CD4-positive, alpha-beta memory T cell (primary cell): Measurements from ENCODE around the gene LRP8. TPM values are rescaled to one million over a fixed set of nuclear protein-coding genes. Genes with fewer than 3 reads are reported as not detected.

Experiments used
- CTCF ChIA-PET: fragments of 350-600 bp; sonication (Branson Sonifier 250); formaldehyde crosslinking; loops from one replicate; lab custom pipeline; 2021; ENCODE audit warnings: inconsistent platforms; ENCODE audit not compliant: partially characterized antibody; lab: Charles Lee
- POLR2A ChIA-PET: fragments of 350-600 bp; sonication (Branson Sonifier 250); formaldehyde crosslinking; loops from one replicate; lab custom pipeline; 2021; ENCODE audit not compliant: partially characterized antibody; lab: Charles Lee
- DNase-seq, 5 donors: peaks; one replicate each; pipeline versions ENCODE4 v3.0.0 to v3.0.0-alpha.2; 2020 to 2022; ENCODE audit warnings: mixed read lengths in 1 of 5
- H3K27ac ChIP-seq: one replicate; pipeline ENCODE4 v1.7.0; 2013; ENCODE audit warnings: low read depth, low read length
- H3K27me3 ChIP-seq: 2 replicates; pipeline ENCODE4 v1.7.0; 2013; ENCODE audit warnings: mild to moderate bottlenecking, low read length, moderate library complexity; ENCODE audit not compliant: insufficient read depth
- H3K36me3 ChIP-seq: 2 replicates; pipeline ENCODE4 v1.7.0; 2013; ENCODE audit warnings: mild to moderate bottlenecking, low read length, moderate library complexity; ENCODE audit not compliant: insufficient read depth
- H3K4me1 ChIP-seq: 2 replicates; pipeline ENCODE4 v1.7.0; 2013; ENCODE audit warnings: mild to moderate bottlenecking, low read length, moderate library complexity; ENCODE audit not compliant: insufficient read depth
- H3K4me3 ChIP-seq, 2 donors: one replicate each; pipeline ENCODE4 v1.7.0; 2013; ENCODE audit warnings: low read length in 2 of 2, mild to moderate bottlenecking in 1 of 2
- H3K9me3 ChIP-seq, 2 donors: one replicate each; pipeline ENCODE4 v1.7.0; 2013; ENCODE audit warnings: low read length in 2 of 2, control low read depth in 1 of 2; ENCODE audit not compliant: control insufficient read depth in 1 of 2
- H3K27ac Mint-ChIP-seq, 7 donors: one replicate each; pipeline ENCODE4 v1.8.0; 2020 to 2021; ENCODE audit warnings: mixed read lengths in 7 of 7, mild to moderate bottlenecking in 6 of 7, inconsistent platforms in 3 of 7, moderate library complexity in 3 of 7
- H3K27me3 Mint-ChIP-seq, 2 donors: one replicate each; pipeline ENCODE4 v1.8.0; 2020 to 2021; ENCODE audit warnings: mixed read lengths in 2 of 2
- H3K36me3 Mint-ChIP-seq, 2 donors: one replicate each; pipeline ENCODE4 v1.8.0; 2020 to 2021; ENCODE audit warnings: mixed read lengths in 2 of 2, inconsistent platforms in 1 of 2, mild to moderate bottlenecking in 1 of 2
- H3K4me1 Mint-ChIP-seq, 4 donors: one replicate each; pipeline ENCODE4 v1.8.0; 2020 to 2021; ENCODE audit warnings: mixed read lengths in 4 of 4, mild to moderate bottlenecking in 1 of 4
- H3K4me3 Mint-ChIP-seq, 8 donors: one replicate each; pipeline ENCODE4 v1.8.0; 2020 to 2021; ENCODE audit warnings: mixed read lengths in 8 of 8, mild to moderate bottlenecking in 7 of 8, moderate library complexity in 6 of 8, inconsistent platforms in 3 of 8
- H3K9me3 Mint-ChIP-seq, 8 donors: one replicate each; pipeline ENCODE4 v1.8.0; 2020 to 2021; ENCODE audit warnings: mixed read lengths in 8 of 8, mild to moderate bottlenecking in 5 of 8, inconsistent platforms in 3 of 8, moderate library complexity in 1 of 8
- intact Hi-C: fragments of 100-400 bp; cut with micrococcal nuclease; formaldehyde crosslinking; loops from one replicate; pipeline ENCODE4 v1.15.1; 2023
- polyA plus RNA-seq, 2 donors: library from polyadenylated mRNA; unstranded; fragments of 300-500 nt; fragmentation: Illumina TruSeq; gene quantifications; one replicate each; pipeline ENCODE4 v1.2.3, GENCODE V29; 2021
- total RNA-seq, 2 experiments: library from RNA; stranded (reverse); gene quantifications; one replicate each; pipeline ENCODE4 v1.2.3, GENCODE V29; 2021

LRP8 gene
- total and polyA plus RNA-seq, 4 experiments from 2014 or later = 0.91 to 17.6 (median 10.0) TPM

DNA sequence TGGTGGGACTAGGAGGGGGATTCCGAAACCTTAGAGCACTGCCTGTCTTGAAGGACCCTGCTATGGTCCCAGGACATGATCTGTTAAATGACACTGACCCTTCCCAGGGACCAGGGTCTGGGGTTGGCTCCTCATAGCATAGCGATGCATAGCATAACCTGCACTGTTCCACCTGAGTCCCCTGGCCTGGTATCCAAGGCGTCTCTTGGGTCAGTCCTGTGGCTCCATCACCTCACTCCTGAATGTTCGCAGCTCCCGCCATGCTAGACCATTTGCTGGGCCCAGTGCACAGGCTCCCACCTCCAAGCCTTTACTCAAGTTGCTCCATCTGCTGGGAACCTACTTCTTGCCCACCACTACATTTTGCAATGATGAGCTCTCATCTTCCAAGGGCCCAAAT is 50.5 kb downstream of the LRP8 start:
- POLR2A ChIA-PET = interaction anchor here (2.0 kb wide), 1 partner anchor 116 kb away, joined by 10 read pairs; no protein-coding TSS in a partner anchor
- Mint-ChIP-seq H3K9me3 (no peaks in the 10 kb centered on the region), H3K4me3 (no peak overlapping the region), H3K27me3 (no peaks in the 10 kb centered on the region), H3K27ac (no peak overlapping the region), H3K36me3 (peaks cover 0 to 26% of the 10 kb centered on the region in 2 donors), H3K4me1 (peaks cover 0 to 5% (median 1%) of the 10 kb centered on the region in 4 donors)
- intact Hi-C loops = loop anchor here (5.0 kb wide), 1 partner anchor 210 kb away; no protein-coding TSS in a partner anchor
- no peak overlapping the region for H3K27ac ChIP-seq
- no peak for DNase-seq
- H3K4me3 ChIP-seq = no peak overlapping the region
- no peaks in the 10 kb centered on the region for H3K4me1 ChIP-seq
- no peaks in the 10 kb centered on the region for H3K27me3 ChIP-seq
- H3K36me3 ChIP-seq = peaks cover 4% of the 10 kb centered on the region
- no peaks in the 10 kb centered on the region for H3K9me3 ChIP-seq
- CTCF ChIA-PET = interaction anchor here (1.0 to 11.1 kb wide), 18 partner anchors 11 to 196 kb away, joined by 3 to 240 read pairs (median 6); no protein-coding TSS in a partner anchor

DNA sequence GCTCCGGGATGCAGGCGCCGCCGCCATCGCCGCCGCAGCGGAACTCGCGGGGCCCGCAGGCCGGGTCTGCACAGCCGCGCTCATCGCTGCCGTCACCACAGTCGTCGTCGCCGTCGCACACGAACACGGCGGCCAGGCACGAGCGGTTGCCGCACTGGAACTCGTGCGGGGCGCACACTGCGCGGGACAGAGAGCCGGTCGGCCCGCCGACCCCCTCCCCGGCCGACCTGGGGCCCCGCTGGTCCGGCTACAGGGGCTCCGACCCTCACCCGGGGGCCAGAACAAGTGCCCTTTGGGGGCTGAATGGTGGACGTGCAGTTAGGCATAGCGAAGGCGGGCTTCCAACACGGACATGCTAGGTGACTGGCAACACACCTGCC is 51.0 kb downstream of the LRP8 start:
- intact Hi-C loops = loop anchor here (5.0 kb wide), 1 partner anchor 210 kb away; no protein-coding TSS in a partner anchor
- ChIA-PET POLR2A (interaction anchor here (2.0 kb wide), 1 partner anchor 117 kb away, joined by 10 read pairs; no protein-coding TSS in a partner anchor), CTCF (interaction anchor here (1.0 to 11.1 kb wide), 8 partner anchors 10 to 405 kb away, joined by 3 to 240 read pairs (median 10); no protein-coding TSS in a partner anchor)
- H3K27me3 ChIP-seq = no peaks in the 10 kb centered on the region
- no peaks in the 10 kb centered on the region for H3K9me3 Mint-ChIP-seq
- no peaks in the 10 kb centered on the region for H3K4me1 ChIP-seq
- peaks cover 0 to 5% (median 1%) of the 10 kb centered on the region in 4 donors for H3K4me1 Mint-ChIP-seq
- no peak overlapping the region for H3K27ac ChIP-seq
- DNase-seq = no peak
- H3K9me3 ChIP-seq = no peaks in the 10 kb centered on the region
- H3K36me3 ChIP-seq = peaks cover 4% of the 10 kb centered on the region
- no peaks in the 10 kb centered on the region for H3K27me3 Mint-ChIP-seq
- H3K27ac Mint-ChIP-seq = no peak overlapping the region
- no peak overlapping the region for H3K4me3 ChIP-seq
- H3K4me3 Mint-ChIP-seq = no peak overlapping the region
- peaks cover 0 to 27% of the 10 kb centered on the region in 2 donors for H3K36me3 Mint-ChIP-seq

DNA sequence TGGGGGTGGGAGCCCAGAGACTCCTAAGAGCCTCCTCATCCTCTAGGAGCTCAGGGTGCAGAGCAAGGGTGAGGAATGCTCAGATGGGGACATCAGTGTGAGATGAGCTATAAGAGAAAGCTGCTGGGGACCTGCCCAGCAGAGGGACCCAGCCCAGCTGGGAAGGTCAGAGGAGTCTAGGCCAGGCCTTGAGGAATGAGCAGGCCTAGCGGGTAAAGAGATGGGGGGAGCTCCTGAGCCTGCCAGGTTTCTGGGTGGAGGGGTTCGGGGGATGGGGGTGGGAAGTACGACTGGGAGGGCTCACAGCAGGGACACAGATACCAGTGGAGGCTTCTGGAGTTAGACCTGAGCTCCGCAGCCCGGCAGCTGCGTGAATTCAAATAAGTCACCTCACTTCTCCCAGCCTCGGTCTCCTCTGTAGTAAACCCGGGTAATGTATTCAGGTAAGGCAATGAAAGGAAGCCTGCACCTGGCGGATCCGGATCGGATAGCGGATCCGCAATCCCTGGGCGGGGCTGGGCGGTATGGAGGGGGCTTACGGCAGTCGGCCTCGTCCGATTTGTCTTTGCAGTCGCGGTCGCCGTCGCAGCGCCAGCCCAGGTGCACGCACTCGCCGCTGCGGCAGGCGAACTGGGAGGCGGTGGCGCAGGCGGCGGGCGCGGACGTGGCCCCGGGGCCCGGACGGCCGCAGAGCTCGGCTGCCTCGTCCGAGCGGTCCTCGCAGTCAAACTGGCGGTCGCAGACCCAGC is 51.5 kb downstream of the LRP8 start:
- H3K27ac Mint-ChIP-seq = no peak overlapping the region
- no peaks in the 10 kb centered on the region for H3K9me3 Mint-ChIP-seq
- POLR2A ChIA-PET = no interaction called here

GRCh38 chr1:53275566-53275965 is 52.3 kb downstream of the LRP8 start:
- H3K4me3 Mint-ChIP-seq = no peak overlapping the region
- no peak for DNase-seq
- H3K9me3 Mint-ChIP-seq = no peaks in the 10 kb centered on the region
- no peak overlapping the region for H3K27ac Mint-ChIP-seq
- peaks cover 0 to 5% (median 1%) of the 10 kb centered on the region in 4 donors for H3K4me1 Mint-ChIP-seq
- ChIA-PET CTCF (interaction anchor here (1.0 to 11.1 kb wide), 4 partner anchors 110 to 478 kb away, joined by 3 to 240 read pairs (median 3); no protein-coding TSS in a partner anchor), POLR2A (no interaction called here)
- Histone ChIP-seq H3K27ac (no peak overlapping the region), H3K4me1 (no peaks in the 10 kb centered on the region), H3K4me3 (no peak overlapping the region), H3K27me3 (no peaks in the 10 kb centered on the region), H3K36me3 (peaks cover 4% of the 10 kb centered on the region), H3K9me3 (no peaks in the 10 kb centered on the region)
- intact Hi-C loops = loop anchor here (5.0 kb wide), 1 partner anchor 212 kb away; no protein-coding TSS in a partner anchor
- H3K36me3 Mint-ChIP-seq = peaks cover 0 to 31% of the 10 kb centered on the region in 2 donors
- H3K27me3 Mint-ChIP-seq = no peaks in the 10 kb centered on the region

More for the DNA sequence above, 51.5 kb downstream of the LRP8 start:
- Histone ChIP-seq H3K36me3 (peaks cover 4% of the 10 kb centered on the region), H3K27ac (no peak overlapping the region), H3K27me3 (no peaks in the 10 kb centered on the region), H3K4me1 (no peaks in the 10 kb centered on the region), H3K4me3 (no peak overlapping the region), H3K9me3 (no peaks in the 10 kb centered on the region)
- CTCF ChIA-PET = interaction anchor here (0.6 to 11.1 kb wide), 4 partner anchors 117 to 478 kb away, joined by 3 to 240 read pairs (median 3); no protein-coding TSS in a partner anchor
- peaks cover 0 to 28% of the 10 kb centered on the region in 2 donors for H3K36me3 Mint-ChIP-seq
- no peak overlapping the region for H3K4me3 Mint-ChIP-seq
- DNase-seq = no peak
- no peaks in the 10 kb centered on the region for H3K27me3 Mint-ChIP-seq
- H3K4me1 Mint-ChIP-seq = peaks cover 0 to 5% (median 1%) of the 10 kb centered on the region in 4 donors
- intact Hi-C loops = loop anchor here (5.0 kb wide), 1 partner anchor 211 kb away; no protein-coding TSS in a partner anchor

DNA sequence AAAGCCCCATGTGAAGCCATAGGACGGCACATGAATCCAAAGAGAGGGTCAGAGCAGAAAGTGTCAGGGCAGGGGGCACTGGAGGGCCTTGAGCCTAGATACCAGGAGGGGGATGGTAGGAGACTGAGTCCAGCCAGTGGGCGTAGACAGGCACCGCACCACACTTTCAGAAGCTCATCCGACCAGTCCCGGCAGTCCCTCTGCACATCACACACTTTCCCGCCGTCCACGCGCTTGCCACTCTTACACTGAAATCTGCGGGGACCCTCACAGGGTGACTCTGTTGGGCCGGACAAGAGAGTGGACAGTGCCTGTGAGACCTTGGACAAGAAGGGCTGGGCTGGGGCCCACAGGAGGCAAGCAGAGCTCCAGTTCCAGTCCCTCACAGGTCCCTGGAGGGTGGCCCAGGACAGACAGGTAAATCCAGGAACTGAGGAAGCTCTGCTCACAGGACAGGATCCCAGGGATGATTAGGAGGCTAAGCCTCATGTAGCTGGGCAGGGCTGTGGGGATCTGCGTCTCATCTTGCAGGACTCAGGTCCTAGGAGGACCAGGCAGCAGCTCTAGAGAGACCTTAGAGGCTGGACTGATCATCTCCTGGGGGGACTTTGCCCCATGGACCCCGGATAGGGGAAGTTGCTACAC is 53.2 kb downstream of the LRP8 start:
- Mint-ChIP-seq H3K9me3 (no peaks in the 10 kb centered on the region), H3K36me3 (peaks cover 0 to 29% of the 10 kb centered on the region in 2 donors), H3K4me1 (peaks cover 0 to 5% (median 1%) of the 10 kb centered on the region in 4 donors), H3K27ac (no peak overlapping the region), H3K27me3 (no peaks in the 10 kb centered on the region), H3K4me3 (no peak overlapping the region)
- POLR2A ChIA-PET = no interaction called here
- Histone ChIP-seq H3K4me3 (no peak overlapping the region), H3K4me1 (no peaks in the 10 kb centered on the region), H3K27me3 (no peaks in the 10 kb centered on the region), H3K27ac (no peak overlapping the region), H3K36me3 (peaks cover 4% of the 10 kb centered on the region), H3K9me3 (no peaks in the 10 kb centered on the region)
- CTCF ChIA-PET = interaction anchor here (1.4 to 11.1 kb wide), 2 partner anchors 111 to 119 kb away, joined by 3 to 240 read pairs; no protein-coding TSS in a partner anchor
- intact Hi-C loops = loop anchor here (5.0 kb wide), 1 partner anchor 213 kb away; no protein-coding TSS in a partner anchor
- DNase-seq = no peak

DNA sequence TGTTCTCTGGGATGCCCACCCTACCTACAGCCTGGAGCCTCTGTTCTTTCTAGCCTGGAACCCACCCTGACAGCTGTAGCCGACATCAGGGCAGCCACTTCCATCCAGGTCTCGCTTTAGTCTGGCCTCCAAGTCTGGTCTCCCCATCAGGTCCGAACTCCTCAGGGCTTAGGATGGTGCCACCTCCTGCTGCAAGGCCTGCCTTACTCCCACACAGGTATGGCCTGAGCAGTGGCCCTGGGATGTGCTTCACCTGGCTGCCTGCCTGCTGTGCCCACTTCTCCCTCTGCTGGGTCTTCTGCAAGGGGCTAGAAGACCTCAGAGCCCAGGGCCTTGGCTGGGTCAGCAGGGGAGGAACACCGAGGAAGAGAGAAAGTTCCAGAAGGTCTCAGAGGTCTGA is 53.8 kb downstream of the LRP8 start:
- ChIA-PET POLR2A (no interaction called here), CTCF (interaction anchor here (11.1 kb wide), 1 partner anchor 119 kb away, joined by 240 read pairs; no protein-coding TSS in a partner anchor)
- Mint-ChIP-seq H3K9me3 (no peaks in the 10 kb centered on the region), H3K4me1 (peaks cover 0 to 5% (median 1%) of the 10 kb centered on the region in 4 donors), H3K36me3 (peaks cover 0 to 29% of the 10 kb centered on the region in 2 donors), H3K27ac (no peak overlapping the region), H3K27me3 (no peaks in the 10 kb centered on the region), H3K4me3 (no peak overlapping the region)
- intact Hi-C loops = no loop called here
- no peaks in the 10 kb centered on the region for H3K27me3 ChIP-seq
- H3K4me3 ChIP-seq = no peak overlapping the region
- no peak for DNase-seq
- no peaks in the 10 kb centered on the region for H3K9me3 ChIP-seq
- peaks cover 4% of the 10 kb centered on the region for H3K36me3 ChIP-seq
- H3K4me1 ChIP-seq = no peaks in the 10 kb centered on the region
- H3K27ac ChIP-seq = no peak overlapping the region
